Motor neuron (in vitro differentiated cells): ENCODE results near the gene CPNE4. TPM values are rescaled to one million over a fixed set of nuclear protein-coding genes. Genes with fewer than 3 reads are reported as not detected.

Source experiments
- ATAC-seq, 8 experiments: fragments of 200-7000 bp; cut with Tn5 transposase; replicated peaks in 6 of 8; 2 replicates each; pipeline ENCODE4 v1.8.0; 2021; ENCODE audit warnings: mild to moderate bottlenecking in 8 of 8, moderate library complexity in 8 of 8
- H3K27ac ChIP-seq, 2 donors: fragments of 250-450 bp; sonication (Bioruptor Pico); 2 replicates each; pipeline ENCODE4 v1.9.0; 2021; ENCODE audit warnings: antibody characterized with exemption in 2 of 2, mild to moderate bottlenecking in 2 of 2, moderate library complexity in 1 of 2
- H3K4me1 ChIP-seq, 2 donors: fragments of 250-450 bp; sonication (Bioruptor Pico); replicated peaks in 1 of 2; 2 replicates each; pipeline ENCODE4 v1.6.1; 2021; ENCODE audit warnings: antibody characterized with exemption in 2 of 2, mild to moderate bottlenecking in 2 of 2, moderate library complexity in 1 of 2
- H3K4me3 ChIP-seq, 5 donors: fragments of 250-450 bp; sonication (Bioruptor Pico); 2 replicates each; pipeline ENCODE4 v1.9.0; 2021; ENCODE audit warnings: antibody characterized with exemption in 5 of 5, mild to moderate bottlenecking in 5 of 5, moderate library complexity in 4 of 5
- WGBS, 10 experiments: fragments of 450-650 bp; shearing (Covaris generic); methylation state at CpG; one replicate each; pipeline ENCODE4 v1.0.0; 2022; 5-methylcytosine and 5-hydroxymethylcytosine counted together
- in situ Hi-C, 9 experiments: fragments of 400-800 bp; cut with MboI; loops; one replicate each; pipeline ENCODE4 v1.15.0; 2021; ENCODE audit warnings: low sequenced_read_pairs in 9 of 9, low pct_unique_long_range_greater_than_20kb in 2 of 9; ENCODE audit not compliant: unreplicated experiment in 9 of 9
- total RNA-seq, 8 experiments: library from RNA; unstranded; fragments of 300-600 nt; gene quantifications; 2 replicates each; pipeline versions ENCODE4 v1.2.3 to v1.2.4, GENCODE V29; 2022

CPNE4 gene
- total RNA-seq, 8 experiments from 2014 or later = 0.35 to 4.8 (median 1.5) TPM

GRCh38 chr3:131540821-131541220, 494.0 kb downstream of the CPNE4 start:
- H3K27ac ChIP-seq = no peak overlapping the region
- in situ Hi-C loops = loop anchor here in 3 of 9 experiments (25.0 kb wide), 2 partner anchors 471 to 646 kb away; no protein-coding TSS in a partner anchor
- H3K4me3 ChIP-seq = no peak overlapping the region
- peaks cover 0 to 3% of the 10 kb centered on the region in 2 donors for H3K4me1 ChIP-seq
- no peak for ATAC-seq
- WGBS, 10 experiments = 70 to 100% (median 91%) methylated on average over 1 to 2 of the region's 2 CpGs; no CpG with 5 or more reads in 6 of the 10 experiments

GRCh38 chr3:131540143-131540542, 494.7 kb downstream of the CPNE4 start:
- no peak for ATAC-seq
- no peak overlapping the region for H3K27ac ChIP-seq
- in situ Hi-C loops = loop anchor here in 3 of 9 experiments (25.0 kb wide), 2 partner anchors 472 to 647 kb away; no protein-coding TSS in a partner anchor
- H3K4me1 ChIP-seq = peaks cover 0 to 3% of the 10 kb centered on the region in 2 donors
- H3K4me3 ChIP-seq = no peak overlapping the region

- Histone ChIP-seq H3K4me3 (no peak overlapping the region), H3K4me1 (peaks cover 0 to 3% of the 10 kb centered on the region in 2 donors), H3K27ac (no peak overlapping the region)
- in situ Hi-C loops = loop anchor here in 3 of 9 experiments (25.0 kb wide), 2 partner anchors 473 to 648 kb away; no protein-coding TSS in a partner anchor
- ATAC-seq = no peak
- 80 to 100% (median 100%) methylated on average over 1 of the region's 1 CpG; no CpG with 5 or more reads in 3 of the 10 experiments for WGBS, 10 experiments
Measured at GRCh38 chr3:131538968-131539367, 495.8 kb downstream of the CPNE4 start.

GRCh38 chr3:131537531-131537930, 497.3 kb downstream of the CPNE4 start:
- Histone ChIP-seq H3K27ac (no peak overlapping the region), H3K4me1 (no peaks in the 10 kb centered on the region), H3K4me3 (no peak overlapping the region)
- ATAC-seq = no peak
- WGBS, 10 experiments = 44 to 100% (median 74%) methylated on average over 1 to 3 of the region's 3 CpGs; no CpG with 5 or more reads in 3 of the 10 experiments
- in situ Hi-C loops = loop anchor here in 3 of 9 experiments (25.0 kb wide), 2 partner anchors 475 to 650 kb away; no protein-coding TSS in a partner anchor

- Histone ChIP-seq H3K4me3 (no peak overlapping the region), H3K27ac (no peak overlapping the region), H3K4me1 (no peaks in the 10 kb centered on the region)
- in situ Hi-C loops = loop anchor here in 3 of 9 experiments (25.0 kb wide), 2 partner anchors 477 to 652 kb away; no protein-coding TSS in a partner anchor
- 0 to 60% (median 30%) methylated on average over 1 to 2 of the region's 2 CpGs; no CpG with 5 or more reads in 3 of the 10 experiments for whole genome bisulfite sequencing, 10 experiments
- peak in 3 of 8 experiments; percentile 89 to 100 (median 100) for ATAC-seq
Measured at GRCh38 chr3:131535596-131535995, 499.2 kb downstream of the CPNE4 start.

GRCh38 chr3:131535131-131535530, 499.7 kb downstream of the CPNE4 start:
- ATAC-seq = peak in 3 of 8 experiments; percentile 26 to 41 (median 40)
- H3K4me1 ChIP-seq = no peaks in the 10 kb centered on the region
- WGBS, 10 experiments = 11 to 100% (median 80%) methylated on average over 1 to 3 of the region's 3 CpGs; no CpG with 5 or more reads in 1 of the 10 experiments
- in situ Hi-C loops = loop anchor here in 3 of 9 experiments (25.0 kb wide), 2 partner anchors 477 to 652 kb away; no protein-coding TSS in a partner anchor
- H3K4me3 ChIP-seq = no peak overlapping the region
- H3K27ac ChIP-seq = no peak overlapping the region

GRCh38 chr3:131532645-131533044, 502.2 kb downstream of the CPNE4 start:
- no peak for ATAC-seq
- in situ Hi-C loops = loop anchor here in 3 of 9 experiments (25.0 kb wide), 2 partner anchors 480 to 655 kb away; no protein-coding TSS in a partner anchor
- H3K27ac ChIP-seq = no peak overlapping the region
- no peak overlapping the region for H3K4me3 ChIP-seq
- H3K4me1 ChIP-seq = no peaks in the 10 kb centered on the region

GRCh38 chr3:131530843-131531242, 504.0 kb downstream of the CPNE4 start:
- Histone ChIP-seq H3K4me3 (no peak overlapping the region), H3K4me1 (no peaks in the 10 kb centered on the region), H3K27ac (no peak overlapping the region)
- in situ Hi-C loops = loop anchor here in 3 of 9 experiments (25.0 kb wide), 2 partner anchors 481 to 656 kb away; no protein-coding TSS in a partner anchor
- 0 to 75% (median 67%) methylated on average over 1 of the region's 1 CpG; no CpG with 5 or more reads in 3 of the 10 experiments for WGBS, 10 experiments
- ATAC-seq = no peak

- Histone ChIP-seq H3K4me3 (no peak overlapping the region), H3K27ac (no peak overlapping the region), H3K4me1 (no peaks in the 10 kb centered on the region)
- ATAC-seq = no peak
- 80 to 100% (median 92%) methylated on average over 1 of the region's 1 CpG; no CpG with 5 or more reads in 5 of the 10 experiments for WGBS, 10 experiments
- in situ Hi-C loops = loop anchor here in 3 of 9 experiments (25.0 kb wide), 2 partner anchors 482 to 657 kb away; no protein-coding TSS in a partner anchor
Measured at GRCh38 chr3:131530388-131530787, 504.4 kb downstream of the CPNE4 start.

- H3K4me1 ChIP-seq = no peaks in the 10 kb centered on the region
- in situ Hi-C loops = loop anchor here in 3 of 9 experiments (25.0 kb wide), 2 partner anchors 485 to 660 kb away; no protein-coding TSS in a partner anchor
Measured at GRCh38 chr3:131526801-131527347, 507.9 kb downstream of the CPNE4 start.

GRCh38 chr3:131518680-131519079, 516.1 kb downstream of the CPNE4 start:
- H3K27ac ChIP-seq = no peak overlapping the region
- peak in 4 of 8 experiments; percentile 32 to 86 (median 50) for ATAC-seq
- in situ Hi-C loops = loop anchor here in 2 of 9 experiments (25.0 kb wide), 2 partner anchors 481 to 494 kb away; partner anchors contain the start of genes ASTE1 (in 1 of the 2) and NEK11 (in 1 of the 2)

More at GRCh38 chr3:131526801-131527347, 507.9 kb downstream of the CPNE4 start:
- ATAC-seq = peak; percentile 33 to 100 (median 64)
- 37 to 85% (median 73%) methylated on average over 3 to 23 of the region's 37 CpGs; no CpG with 5 or more reads in 5 of the 10 experiments for WGBS, 10 experiments
- Histone ChIP-seq H3K27ac (no peak overlapping the region), H3K4me3 (no peak overlapping the region)

GRCh38 chr3:131505421-131505820, 529.4 kb downstream of the CPNE4 start:
- in situ Hi-C loops = loop anchor here in 2 of 9 experiments (25.0 kb wide), 2 partner anchors 468 to 507 kb away; partner anchors contain the start of genes ASTE1 (in 1 of the 2) and NEK11 (in 1 of the 2)
- Histone ChIP-seq H3K4me1 (peaks cover 11 to 16% of the 10 kb centered on the region in 2 donors), H3K27ac (no peak overlapping the region), H3K4me3 (no peak overlapping the region)
- peak in 4 of 8 experiments; percentile 4 to 55 (median 30) for ATAC-seq
- WGBS, 10 experiments = 43 to 100% (median 61%) methylated on average over 1 to 4 of the region's 4 CpGs

More at GRCh38 chr3:131518680-131519079, 516.1 kb downstream of the CPNE4 start:
- 0 to 64% (median 48%) methylated on average over 1 to 7 of the region's 7 CpGs; no CpG with 5 or more reads in 4 of the 10 experiments for WGBS, 10 experiments
- no peak overlapping the region for H3K4me3 ChIP-seq
- peaks cover 0 to 4% of the 10 kb centered on the region in 2 donors for H3K4me1 ChIP-seq

- in situ Hi-C loops = loop anchor here in 2 of 9 experiments (25.0 kb wide), 2 partner anchors 466 to 509 kb away; partner anchors contain the start of genes ASTE1 (in 1 of the 2) and NEK11 (in 1 of the 2)
- peak in 3 of 8 experiments; percentile 4 to 29 (median 10) for ATAC-seq
- H3K27ac ChIP-seq = peak overlapping the region; percentile 40 to 95
Measured at GRCh38 chr3:131503320-131503635, 531.5 kb downstream of the CPNE4 start.

More at GRCh38 chr3:131503320-131503635, 531.5 kb downstream of the CPNE4 start:
- Histone ChIP-seq H3K4me1 (peaks cover 11 to 16% of the 10 kb centered on the region in 2 donors), H3K4me3 (peak overlapping the region; percentile 65 to 97 (median 89))
